Mesenchymal stem cell (in vitro differentiated cells and primary cell): ENCODE measurements around the gene COX11.

ENCODE experiments used
- DNase-seq: peaks from one replicate; pipeline ENCODE4 v3.0.0-alpha.2; 2013
- H2AFZ ChIP-seq: one replicate; pipeline ENCODE4 v1.6.1; 2013; ENCODE audit warnings: low read depth, mild to moderate bottlenecking, control low read depth, inconsistent platforms, low read length, moderate library complexity
- H2AK5ac ChIP-seq: 2 replicates; pipeline ENCODE4 v1.6.1; 2013; ENCODE audit warnings: low read length, moderate library complexity, mild to moderate bottlenecking, inconsistent platforms; ENCODE audit not compliant: severe bottlenecking
- H2BK120ac ChIP-seq: one replicate; pipeline ENCODE4 v1.6.1; 2013; ENCODE audit warnings: low read depth, mild to moderate bottlenecking, inconsistent platforms, low read length, moderate library complexity
- H2BK12ac ChIP-seq, 2 experiments: one replicate each; pipeline ENCODE4 v1.6.1; 2013; ENCODE audit warnings: inconsistent platforms in 2 of 2, low read length in 2 of 2, mild to moderate bottlenecking in 2 of 2, moderate library complexity in 2 of 2, control low read depth in 1 of 2
- H2BK15ac ChIP-seq: one replicate; pipeline ENCODE4 v1.6.1; 2013; ENCODE audit warnings: mild to moderate bottlenecking, low read depth, inconsistent platforms; ENCODE audit not compliant: poor library complexity, severe bottlenecking
- H2BK5ac ChIP-seq: 2 replicates; pipeline ENCODE4 v1.6.1; 2013; ENCODE audit warnings: low read depth, mild to moderate bottlenecking, low read length, control low read depth, inconsistent platforms; ENCODE audit not compliant: poor library complexity, severe bottlenecking
- H3K14ac ChIP-seq, 2 experiments: one replicate each; pipeline ENCODE4 v1.6.1; 2013; ENCODE audit warnings: inconsistent platforms in 2 of 2, low read length in 2 of 2, control low read depth in 1 of 2, mild to moderate bottlenecking in 1 of 2, moderate library complexity in 1 of 2
- H3K18ac ChIP-seq, 2 experiments: one replicate each; pipeline ENCODE4 v1.6.1; 2013; ENCODE audit warnings: inconsistent platforms in 2 of 2, low read length in 2 of 2, control low read depth in 1 of 2, low read depth in 1 of 2, mild to moderate bottlenecking in 1 of 2
- H3K23ac ChIP-seq, 2 experiments: one replicate each; pipeline ENCODE4 v1.6.1; 2013; ENCODE audit warnings: inconsistent platforms in 2 of 2, low read length in 2 of 2, mild to moderate bottlenecking in 2 of 2, moderate library complexity in 2 of 2, control low read depth in 1 of 2
- H3K27ac ChIP-seq: 2 replicates; pipeline ENCODE4 v1.5.1; 2013; ENCODE audit warnings: mild to moderate bottlenecking, moderate library complexity, low read length, control low read depth, inconsistent platforms; ENCODE audit not compliant: poor library complexity, severe bottlenecking
- H3K27me3 ChIP-seq, 2 experiments: 2 replicates each; pipeline versions ENCODE4 v1.6.1 to v1.7.0; 2013; ENCODE audit warnings: low read length in 2 of 2, mild to moderate bottlenecking in 2 of 2, moderate library complexity in 2 of 2, control low read depth in 1 of 2, inconsistent platforms in 1 of 2; ENCODE audit not compliant: control insufficient read depth in 1 of 2, insufficient read depth in 1 of 2
- H3K36me3 ChIP-seq, 2 experiments: 2 replicates each; pipeline versions ENCODE4 v1.6.1 to v1.7.0; 2013; ENCODE audit warnings: low read length in 2 of 2, control low read depth in 1 of 2, inconsistent platforms in 1 of 2, low read depth in 1 of 2, mild to moderate bottlenecking in 1 of 2; ENCODE audit not compliant: insufficient read depth in 2 of 2, control insufficient read depth in 1 of 2
- H3K4ac ChIP-seq, 2 experiments: one replicate each; pipeline ENCODE4 v1.6.1; 2013; ENCODE audit warnings: inconsistent platforms in 2 of 2, low read length in 2 of 2, mild to moderate bottlenecking in 2 of 2, moderate library complexity in 2 of 2, control low read depth in 1 of 2, low read depth in 1 of 2
- H3K4me1 ChIP-seq: 2 replicates; pipeline ENCODE4 v1.6.1; 2013; ENCODE audit warnings: low read depth, low read length, control low read depth; ENCODE audit not compliant: control insufficient read depth, insufficient read depth
- H3K4me2 ChIP-seq: 2 replicates; pipeline ENCODE4 v1.6.1; 2013; ENCODE audit warnings: low read length, mild to moderate bottlenecking, inconsistent platforms; ENCODE audit not compliant: poor library complexity, severe bottlenecking
- H3K4me3 ChIP-seq, 2 experiments: 2 replicates each; pipeline versions ENCODE4 v1.5.1 to v1.7.0; 2013; ENCODE audit warnings: low read length in 2 of 2, mild to moderate bottlenecking in 2 of 2, control low read depth in 1 of 2, low read depth in 1 of 2; ENCODE audit not compliant: insufficient read depth in 1 of 2
- H3K79me1 ChIP-seq: replicated peaks from 2 replicates; pipeline ENCODE4 v1.6.1; 2013; ENCODE audit warnings: mild to moderate bottlenecking, control low read depth, low read length, inconsistent platforms; ENCODE audit not compliant: poor library complexity, severe bottlenecking
- H3K9ac ChIP-seq: 2 replicates; pipeline ENCODE4 v1.7.0; 2013; ENCODE audit warnings: mild to moderate bottlenecking, low read length, moderate library complexity
- H3K9me3 ChIP-seq: 2 replicates; pipeline ENCODE4 v1.7.0; 2013; ENCODE audit warnings: mild to moderate bottlenecking, low read length; ENCODE audit not compliant: control insufficient read depth
- H4K8ac ChIP-seq: one replicate; pipeline ENCODE4 v1.6.1; 2013; ENCODE audit warnings: inconsistent platforms, mild to moderate bottlenecking, low read length, moderate library complexity
- H4K91ac ChIP-seq: one replicate; pipeline ENCODE4 v1.6.1; 2013; ENCODE audit warnings: mild to moderate bottlenecking, low read length, inconsistent platforms
- WGBS: methylation state at CpG from one replicate; pipeline ENCODE4 v1.1.7; 2013; ENCODE audit warnings: mixed read lengths; 5-methylcytosine and 5-hydroxymethylcytosine counted together

Gene COX11

DNA sequence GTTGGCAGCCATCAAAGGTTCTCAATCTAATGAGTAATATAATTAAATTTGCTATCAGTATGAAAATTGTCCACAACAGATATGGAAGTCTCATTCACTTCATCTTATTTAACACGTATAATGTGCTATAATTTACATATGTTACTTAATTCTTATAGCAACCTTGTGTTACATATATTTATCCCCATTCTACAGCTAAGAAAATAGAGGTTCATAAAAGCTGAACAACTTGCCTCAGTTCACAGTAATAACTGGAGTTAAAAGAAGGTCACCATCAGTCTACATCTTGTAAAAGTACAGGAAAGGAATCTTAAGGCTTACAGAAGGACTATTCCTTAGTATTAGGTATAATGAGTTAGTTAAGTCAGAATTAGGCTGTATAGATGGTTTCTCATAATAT lies 28.0 kb upstream of the COX11 start:
- H2BK15ac ChIP-seq = no peak overlapping the region
- H3K27me3 ChIP-seq = no peaks in the 10 kb centered on the region
- H3K36me3 ChIP-seq = peaks cover 0 to 27% of the 10 kb centered on the region in 2 experiments
- no peak overlapping the region for H3K4me3 ChIP-seq
- no peak overlapping the region for H2AK5ac ChIP-seq
- no peak overlapping the region for H3K4me2 ChIP-seq
- no peak overlapping the region for H3K27ac ChIP-seq
- H2BK12ac ChIP-seq = no peak overlapping the region
- H2BK120ac ChIP-seq = no peak overlapping the region
- no peak overlapping the region for H3K4ac ChIP-seq
- H3K4me1 ChIP-seq = no peaks in the 10 kb centered on the region
- no peak overlapping the region for H4K8ac ChIP-seq
- no CpG with 5 or more reads among the region's 1 CpG for WGBS
- no peak overlapping the region for H2BK5ac ChIP-seq
- H3K79me1 ChIP-seq = peaks cover 2% of the 10 kb centered on the region
- H3K9ac ChIP-seq = no peak overlapping the region
- DNase-seq = no peak
- no peak overlapping the region for H3K23ac ChIP-seq
- no peak overlapping the region for H3K18ac ChIP-seq
- no peak overlapping the region for H2AFZ ChIP-seq
- no peak overlapping the region for H3K14ac ChIP-seq
- no peaks in the 10 kb centered on the region for H3K9me3 ChIP-seq
- H4K91ac ChIP-seq = no peak overlapping the region

- no peak overlapping the region for H3K14ac ChIP-seq
- H3K18ac ChIP-seq = no peak overlapping the region
- no peak overlapping the region for H3K4me3 ChIP-seq
- no peaks in the 10 kb centered on the region for H3K4me1 ChIP-seq
- no peak overlapping the region for H3K27ac ChIP-seq
- 84% methylated on average over 6 of the region's 8 CpGs for WGBS
- no peak overlapping the region for H2AK5ac ChIP-seq
- H3K23ac ChIP-seq = no peak overlapping the region
- H2AFZ ChIP-seq = no peak overlapping the region
- DNase-seq = peak; percentile 53
- H2BK5ac ChIP-seq = no peak overlapping the region
- no peak overlapping the region for H2BK120ac ChIP-seq
- H4K8ac ChIP-seq = no peak overlapping the region
- no peak overlapping the region for H4K91ac ChIP-seq
- H3K4ac ChIP-seq = no peak overlapping the region
- H2BK12ac ChIP-seq = no peak overlapping the region
- no peaks in the 10 kb centered on the region for H3K9me3 ChIP-seq
- no peak overlapping the region for H3K4me2 ChIP-seq
- no peaks in the 10 kb centered on the region for H3K27me3 ChIP-seq
- H2BK15ac ChIP-seq = no peak overlapping the region
- peaks cover 3 to 16% of the 10 kb centered on the region in 2 experiments for H3K36me3 ChIP-seq
- H3K79me1 ChIP-seq = peaks cover 5% of the 10 kb centered on the region
- H3K9ac ChIP-seq = no peak overlapping the region
These were observed 24.6 kb upstream of the COX11 start for GRCh38 chr17:54992797-54993639.

DNA sequence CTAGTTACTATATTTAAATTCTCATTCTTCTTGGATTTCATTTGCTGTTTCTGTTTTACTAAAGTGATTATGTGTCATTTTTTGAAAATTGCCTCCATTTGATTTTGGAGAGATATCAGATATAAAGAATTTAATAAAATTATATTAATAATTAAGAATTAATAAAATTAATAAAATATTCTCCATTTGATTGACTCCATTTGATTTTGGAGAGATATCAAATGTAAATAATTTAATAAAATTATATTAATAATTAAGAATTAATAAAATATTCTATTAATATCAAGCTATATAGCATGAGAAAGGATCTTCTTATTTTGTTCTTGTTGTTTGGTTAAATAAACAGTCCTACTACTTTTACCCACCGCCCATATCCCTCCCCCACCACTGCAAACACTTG lies 23.1 kb upstream of the COX11 start:
- Histone ChIP-seq H3K9me3 (no peaks in the 10 kb centered on the region), H2AK5ac (no peak overlapping the region), H3K18ac (no peak overlapping the region), H2BK12ac (no peak overlapping the region), H3K9ac (no peak overlapping the region), H2BK15ac (no peak overlapping the region), H4K91ac (no peak overlapping the region), H2AFZ (no peak overlapping the region), H3K4me2 (no peak overlapping the region), H3K27ac (no peak overlapping the region), H3K36me3 (peaks cover 3 to 20% of the 10 kb centered on the region in 2 experiments), H2BK120ac (no peak overlapping the region), H3K27me3 (no peaks in the 10 kb centered on the region), H3K14ac (no peak overlapping the region), H3K23ac (no peak overlapping the region), H3K4me3 (no peak overlapping the region), H3K4me1 (no peaks in the 10 kb centered on the region), H4K8ac (no peak overlapping the region), H3K79me1 (peaks cover 8% of the 10 kb centered on the region), H3K4ac (no peak overlapping the region), H2BK5ac (no peak overlapping the region)
- no CpG with 5 or more reads among the region's 1 CpG for WGBS
- no peak for DNase-seq

- H3K18ac ChIP-seq = no peak overlapping the region
- no peak for DNase-seq
- H4K91ac ChIP-seq = no peak overlapping the region
- H3K27ac ChIP-seq = no peak overlapping the region
- no peak overlapping the region for H2BK120ac ChIP-seq
- H2AK5ac ChIP-seq = no peak overlapping the region
- H3K9ac ChIP-seq = no peak overlapping the region
- H2BK5ac ChIP-seq = no peak overlapping the region
- no peaks in the 10 kb centered on the region for H3K27me3 ChIP-seq
- no peak overlapping the region for H3K4me3 ChIP-seq
- peaks cover 3 to 12% of the 10 kb centered on the region in 2 experiments for H3K36me3 ChIP-seq
- peak overlapping the region in 1 of 2 experiments; percentile 30 for H3K14ac ChIP-seq
- WGBS = 98% methylated on average over 4 of the region's 4 CpGs
- no peak overlapping the region for H2BK15ac ChIP-seq
- H3K4ac ChIP-seq = no peak overlapping the region
- no peak overlapping the region for H4K8ac ChIP-seq
- no peak overlapping the region for H2AFZ ChIP-seq
- H3K4me1 ChIP-seq = no peaks in the 10 kb centered on the region
- H3K79me1 ChIP-seq = peaks cover 10% of the 10 kb centered on the region
- H3K9me3 ChIP-seq = no peaks in the 10 kb centered on the region
- no peak overlapping the region for H2BK12ac ChIP-seq
- H3K4me2 ChIP-seq = no peak overlapping the region
- no peak overlapping the region for H3K23ac ChIP-seq
These were observed 21.7 kb upstream of the COX11 start for GRCh38 chr17:54990118-54990517.
